ENCODE results near the gene OMD. TPM values are rescaled to one million over a fixed set of nuclear protein-coding genes. Genes with fewer than 3 reads are reported as not detected.

The OMD gene
- total RNA-seq, 1 donor from 2014 or later, result not detected

DNA sequence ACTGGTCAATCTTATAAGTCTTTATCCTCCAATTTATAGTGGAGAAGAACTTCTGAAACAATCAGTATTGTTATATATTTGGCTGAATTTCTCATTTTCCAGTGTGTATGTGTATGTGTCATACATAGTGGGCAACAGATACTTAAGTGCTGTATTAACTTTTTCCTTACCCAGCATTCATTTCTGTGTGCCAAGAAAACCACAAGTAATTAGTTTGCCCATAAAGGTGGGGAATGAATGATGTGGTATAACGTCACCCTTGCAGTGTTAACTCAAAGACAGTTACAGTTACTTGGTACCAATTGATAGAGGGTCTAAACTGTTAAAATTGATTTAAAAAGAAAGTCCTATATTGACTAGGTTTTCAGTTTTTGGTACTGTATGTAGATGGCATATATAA, 21.9 kb downstream of the OMD start:
- Histone ChIP-seq H3K4me3 (no peak overlapping the region), H4K20me1 (ENCODE audit: low read depth) (no peaks in the 10 kb centered on the region)
- H3K4me1 Mint-ChIP-seq, result peaks cover 3% of the 10 kb centered on the region

DNA sequence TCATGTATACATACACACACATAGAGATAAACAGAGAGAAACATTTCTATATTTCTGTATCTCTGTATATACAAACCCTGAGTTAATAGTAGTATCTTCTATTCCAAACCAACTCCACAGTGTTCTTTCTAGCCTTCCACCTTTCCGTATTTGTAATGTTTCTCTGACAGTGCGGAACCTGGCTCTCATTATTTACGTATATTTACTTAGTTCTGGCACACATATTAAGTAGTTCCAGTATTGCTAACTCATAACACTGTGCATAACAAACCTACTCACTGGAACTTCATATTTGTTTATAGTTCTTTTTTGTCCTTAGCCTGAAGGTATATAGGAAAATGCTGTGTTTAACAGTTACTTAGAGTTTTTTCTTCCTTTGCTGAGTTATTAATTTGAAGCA, 26.4 kb downstream of the OMD start:
- Histone ChIP-seq H3K79me2 (ENCODE audit: low read depth) (no peaks in the 10 kb centered on the region), H3K4me2 (no peak overlapping the region), H3K9ac (no peak overlapping the region), H3K27me3 (no peaks in the 10 kb centered on the region), H3K4me3 (no peak overlapping the region), H3K27ac (no peak overlapping the region), H3K9me3 (ENCODE audit: low read depth) (no peaks in the 10 kb centered on the region), H4K20me1 (ENCODE audit: low read depth) (no peaks in the 10 kb centered on the region), H3K4me1 (no peaks in the 10 kb centered on the region), H2AFZ (replicated peaks) (no peak overlapping the region), H3K36me3 (no peaks in the 10 kb centered on the region), H3F3A (ENCODE audit: low read depth) (no peaks in the 10 kb centered on the region)
- DNase-seq (ENCODE audit: low spot score), result no peak
- Mint-ChIP-seq H3K4me3 (no peak overlapping the region), H3K36me3 (no peaks in the 10 kb centered on the region), H3K4me1 (no peaks in the 10 kb centered on the region), H3K27ac (no peak overlapping the region), H3K27me3 (ENCODE audit: insufficient read depth, low read depth) (no peaks in the 10 kb centered on the region), H3K9me3 (no peaks in the 10 kb centered on the region)
- TF ChIP-seq EZH2 (IDR thresholded peaks at IDR 0.05) (no peak), EZH2phosphoT487 (IDR thresholded peaks at IDR 0.05) (no peak)
- TF ChIP-seq, protein P1, sequence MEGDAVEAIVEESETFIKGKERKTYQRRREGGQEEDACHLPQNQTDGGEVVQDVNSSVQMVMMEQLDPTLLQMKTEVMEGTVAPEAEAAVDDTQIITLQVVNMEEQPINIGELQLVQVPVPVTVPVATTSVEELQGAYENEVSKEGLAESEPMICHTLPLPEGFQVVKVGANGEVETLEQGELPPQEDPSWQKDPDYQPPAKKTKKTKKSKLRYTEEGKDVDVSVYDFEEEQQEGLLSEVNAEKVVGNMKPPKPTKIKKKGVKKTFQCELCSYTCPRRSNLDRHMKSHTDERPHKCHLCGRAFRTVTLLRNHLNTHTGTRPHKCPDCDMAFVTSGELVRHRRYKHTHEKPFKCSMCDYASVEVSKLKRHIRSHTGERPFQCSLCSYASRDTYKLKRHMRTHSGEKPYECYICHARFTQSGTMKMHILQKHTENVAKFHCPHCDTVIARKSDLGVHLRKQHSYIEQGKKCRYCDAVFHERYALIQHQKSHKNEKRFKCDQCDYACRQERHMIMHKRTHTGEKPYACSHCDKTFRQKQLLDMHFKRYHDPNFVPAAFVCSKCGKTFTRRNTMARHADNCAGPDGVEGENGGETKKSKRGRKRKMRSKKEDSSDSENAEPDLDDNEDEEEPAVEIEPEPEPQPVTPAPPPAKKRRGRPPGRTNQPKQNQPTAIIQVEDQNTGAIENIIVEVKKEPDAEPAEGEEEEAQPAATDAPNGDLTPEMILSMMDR (IDR thresholded peaks at IDR 0.05), result no peak

More for the DNA sequence above, 21.9 kb downstream of the OMD start:
- Histone ChIP-seq H3K9ac (no peak overlapping the region), H3K9me3 (ENCODE audit: low read depth) (no peaks in the 10 kb centered on the region), H3K27me3 (no peaks in the 10 kb centered on the region), H2AFZ (replicated peaks) (no peak overlapping the region), H3K79me2 (ENCODE audit: low read depth) (no peaks in the 10 kb centered on the region), H3K36me3 (no peaks in the 10 kb centered on the region), H3F3A (ENCODE audit: low read depth) (no peaks in the 10 kb centered on the region), H3K4me2 (no peak overlapping the region), H3K27ac (no peak overlapping the region), H3K4me1 (no peaks in the 10 kb centered on the region)
- no peaks in the 10 kb centered on the region for H3K36me3 Mint-ChIP-seq
- no peaks in the 10 kb centered on the region for H3K27me3 Mint-ChIP-seq (ENCODE audit: insufficient read depth, low read depth)
- no peak for DNase-seq (ENCODE audit: low spot score)
- TF ChIP-seq, protein P1 (IDR thresholded peaks at IDR 0.05), result no peak
- TF ChIP-seq EZH2phosphoT487 (IDR thresholded peaks at IDR 0.05), result no peak
- TF ChIP-seq EZH2 (IDR thresholded peaks at IDR 0.05), result no peak
- H3K9me3 Mint-ChIP-seq, result no peaks in the 10 kb centered on the region
- no peak overlapping the region for H3K4me3 Mint-ChIP-seq
- H3K27ac Mint-ChIP-seq, result no peak overlapping the region

DNA sequence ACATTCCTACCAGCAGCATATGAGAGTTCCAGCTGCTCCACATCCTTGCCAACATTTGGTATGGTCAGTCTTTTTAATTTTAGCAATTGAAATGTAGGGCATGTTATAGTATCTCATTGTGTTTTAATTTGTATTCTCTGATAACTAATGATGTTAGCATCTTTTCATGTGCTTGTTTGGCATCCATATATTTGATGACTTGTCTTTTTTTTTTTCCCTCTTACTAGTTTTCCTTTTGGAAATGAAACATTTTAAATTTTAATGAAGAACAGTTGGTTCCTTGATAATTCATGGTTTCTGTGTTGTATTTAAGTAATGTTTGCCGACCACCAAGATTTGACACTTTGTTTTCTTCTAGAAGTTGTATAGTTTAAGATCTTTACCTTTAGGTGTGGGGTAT, 28.7 kb downstream of the OMD start:
- Histone ChIP-seq H4K20me1 (ENCODE audit: low read depth) (no peaks in the 10 kb centered on the region), H3K9me3 (ENCODE audit: low read depth) (no peaks in the 10 kb centered on the region), H3K4me2 (no peak overlapping the region), H2AFZ (replicated peaks) (no peak overlapping the region), H3K79me2 (ENCODE audit: low read depth) (no peaks in the 10 kb centered on the region), H3K4me1 (no peaks in the 10 kb centered on the region), H3K4me3 (no peak overlapping the region), H3K27ac (no peak overlapping the region), H3K9ac (no peak overlapping the region), H3K36me3 (no peaks in the 10 kb centered on the region), H3K27me3 (no peaks in the 10 kb centered on the region), H3F3A (ENCODE audit: low read depth) (no peaks in the 10 kb centered on the region)
- H3K4me1 Mint-ChIP-seq, result no peaks in the 10 kb centered on the region
- no peak overlapping the region for H3K4me3 Mint-ChIP-seq
- no peak overlapping the region for H3K27ac Mint-ChIP-seq
- H3K9me3 Mint-ChIP-seq, result no peaks in the 10 kb centered on the region
- H3K36me3 Mint-ChIP-seq, result no peaks in the 10 kb centered on the region
- TF ChIP-seq, protein P1 (IDR thresholded peaks at IDR 0.05), result no peak
- no peak for TF ChIP-seq EZH2phosphoT487 (IDR thresholded peaks at IDR 0.05)
- no peak for TF ChIP-seq EZH2 (IDR thresholded peaks at IDR 0.05)
- DNase-seq (ENCODE audit: low spot score), result no peak
- H3K27me3 Mint-ChIP-seq (ENCODE audit: insufficient read depth, low read depth), result no peaks in the 10 kb centered on the region

Measured in neural progenitor cell (in vitro differentiated cells).